IPS DF 4.7 (cell line): ENCODE results near the gene PIK3C2B.

Experiments
- DNase-seq: peaks from one replicate; pipeline ENCODE4 v3.0.0-alpha.2; 2013; ENCODE audit warnings: low spot score; ENCODE audit errors: extremely low read depth

The PIK3C2B gene

DNA sequence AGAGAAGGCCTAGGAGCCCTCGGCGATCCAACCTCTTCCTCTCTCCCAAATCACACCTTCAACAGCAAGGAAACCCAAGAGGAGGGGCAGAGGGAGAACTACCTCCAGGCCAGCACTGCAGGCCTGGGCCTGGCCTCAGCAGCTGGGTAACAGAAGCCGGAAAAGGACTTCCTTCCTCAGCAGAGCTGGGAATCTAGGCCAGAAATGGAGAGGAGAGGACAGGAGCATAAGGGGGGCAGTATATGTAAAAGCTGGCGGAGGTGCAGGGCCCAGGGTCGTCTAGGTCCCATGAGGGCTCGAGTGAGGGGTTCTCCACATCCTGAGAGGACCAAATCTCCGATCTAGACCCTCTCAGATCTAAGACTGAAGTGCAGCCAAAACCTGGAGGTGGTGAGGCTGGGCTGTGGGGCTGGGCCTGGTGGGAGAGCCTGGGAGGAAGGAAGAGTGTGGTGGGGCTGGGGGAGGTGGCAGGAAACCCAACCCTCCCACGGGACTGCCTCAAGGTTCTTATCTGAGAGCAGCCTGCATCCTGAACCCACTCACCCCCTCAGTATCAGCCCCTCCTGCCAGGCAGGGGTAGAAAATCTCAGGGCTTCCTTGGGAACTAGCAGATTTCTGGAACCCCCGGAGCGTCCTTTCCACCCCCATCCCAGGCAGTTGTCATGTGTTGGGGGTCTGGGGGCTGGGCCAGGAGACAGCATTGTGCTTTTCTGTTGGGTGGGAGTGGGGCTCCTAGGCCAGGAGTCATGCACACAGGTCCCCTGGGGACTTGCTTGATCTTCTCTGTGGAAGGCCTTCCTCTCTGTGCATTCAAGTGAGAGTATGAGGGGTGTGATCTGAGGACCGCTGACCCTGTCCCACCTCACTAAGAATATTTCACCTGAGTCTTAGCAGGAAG lies 33.0 kb downstream of the PIK3C2B start:
- no peak for DNase-seq

DNA sequence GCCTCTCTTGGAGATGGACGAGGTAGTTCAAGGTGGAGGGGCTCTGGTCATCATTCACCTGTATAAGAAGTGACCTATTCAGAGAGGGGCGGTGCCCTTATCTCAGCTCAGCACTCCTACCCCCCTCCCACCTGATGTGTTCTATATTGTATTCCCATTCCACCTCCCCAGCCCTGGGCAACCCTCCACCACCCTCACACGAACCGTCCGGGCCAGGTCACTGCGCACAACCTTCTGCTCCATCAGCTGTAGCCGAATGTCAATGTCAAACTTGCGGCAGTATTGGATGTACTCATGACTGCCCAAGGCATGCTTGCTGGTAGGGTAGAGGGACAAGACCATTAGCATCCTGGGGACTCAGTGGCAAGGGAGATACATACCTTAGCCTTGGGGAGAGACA lies 34.3 kb downstream of the PIK3C2B start:
- no peak for DNase-seq

DNA sequence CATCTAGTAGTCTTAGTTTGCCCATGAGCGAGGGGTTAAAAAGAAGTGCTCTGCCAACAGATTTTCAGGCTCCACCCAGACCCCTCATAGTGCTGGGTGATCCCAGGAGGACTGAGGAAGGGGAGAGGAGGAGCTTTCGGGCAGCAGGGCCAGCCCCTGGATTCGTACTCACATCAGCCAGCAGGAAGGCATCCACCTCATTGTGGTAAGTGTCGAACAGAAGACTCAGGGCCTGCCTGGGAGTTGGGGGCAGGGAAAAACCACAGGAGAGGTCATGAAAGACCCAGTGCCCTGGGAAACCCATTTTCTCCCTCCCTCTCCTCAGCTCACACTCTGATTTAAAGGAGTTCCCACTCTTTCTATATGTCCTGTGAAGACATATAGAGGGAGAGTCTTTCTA lies 34.9 kb downstream of the PIK3C2B start:
- no peak for DNase-seq

DNA sequence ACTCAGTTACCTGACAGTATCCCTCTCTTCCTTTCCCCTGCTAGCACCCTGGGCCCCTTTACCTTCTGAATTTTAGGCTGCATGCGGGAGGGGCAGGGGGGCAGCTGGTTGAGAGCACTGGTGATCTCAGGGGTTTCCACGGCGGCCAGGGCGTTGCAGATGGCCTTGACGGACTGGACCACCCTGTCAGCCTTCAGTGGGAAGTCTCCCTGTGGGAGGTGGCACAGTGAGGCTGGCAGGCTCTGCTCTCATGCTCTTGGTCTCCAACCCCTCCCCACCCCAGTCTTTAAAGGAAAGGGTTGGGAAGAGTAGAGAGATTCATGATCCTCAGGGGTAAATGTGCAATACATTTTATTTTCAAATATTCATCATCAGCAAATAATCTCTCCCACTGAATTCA lies 36.9 kb downstream of the PIK3C2B start:
- no peak for DNase-seq

DNA sequence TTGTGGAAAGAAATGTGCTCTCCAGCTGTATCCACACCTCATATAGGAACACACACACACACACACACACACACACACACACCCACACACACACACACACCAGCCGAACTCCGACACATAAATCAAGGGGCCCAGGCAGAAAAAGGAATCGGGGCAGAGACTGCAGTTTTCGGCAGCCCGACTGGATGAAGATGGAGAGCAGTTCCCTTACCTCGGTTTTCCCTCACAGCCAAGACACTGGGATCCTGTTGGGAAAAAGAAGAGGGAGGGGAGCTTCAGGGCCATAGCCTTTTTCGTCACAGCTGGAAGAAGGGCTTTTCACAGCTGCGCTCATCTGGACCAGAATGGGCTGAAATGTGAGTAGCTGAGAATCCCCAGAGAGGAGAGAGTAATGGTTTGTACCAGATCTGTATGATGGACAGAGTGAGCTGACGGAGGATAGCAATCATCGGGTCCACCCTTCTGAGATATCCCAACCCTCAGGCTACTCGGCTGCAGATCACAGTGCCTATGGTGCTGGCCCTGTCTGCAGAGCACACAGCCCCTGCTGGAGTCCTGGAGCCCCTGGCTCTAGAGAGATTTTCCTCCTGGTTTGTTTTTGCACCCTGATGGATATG lies 37.7 kb downstream of the PIK3C2B start:
- DNase-seq: no peak

DNA sequence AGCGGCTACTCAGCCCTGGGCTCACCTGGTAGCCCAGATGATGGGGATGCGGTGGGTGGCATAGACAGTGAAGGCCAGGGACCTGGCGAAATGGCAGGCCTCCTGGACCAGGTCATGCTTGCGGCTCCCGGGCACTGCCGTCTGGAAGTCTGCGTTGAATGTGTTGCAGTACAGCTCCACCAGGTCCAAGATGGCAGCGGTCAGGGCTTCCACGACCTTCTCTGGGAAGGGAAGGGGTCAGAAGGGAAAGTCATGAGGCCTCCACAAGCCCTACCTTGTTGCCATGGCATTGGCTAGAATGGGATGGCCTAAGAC lies 38.8 kb downstream of the PIK3C2B start:
- no peak for DNase-seq

DNA sequence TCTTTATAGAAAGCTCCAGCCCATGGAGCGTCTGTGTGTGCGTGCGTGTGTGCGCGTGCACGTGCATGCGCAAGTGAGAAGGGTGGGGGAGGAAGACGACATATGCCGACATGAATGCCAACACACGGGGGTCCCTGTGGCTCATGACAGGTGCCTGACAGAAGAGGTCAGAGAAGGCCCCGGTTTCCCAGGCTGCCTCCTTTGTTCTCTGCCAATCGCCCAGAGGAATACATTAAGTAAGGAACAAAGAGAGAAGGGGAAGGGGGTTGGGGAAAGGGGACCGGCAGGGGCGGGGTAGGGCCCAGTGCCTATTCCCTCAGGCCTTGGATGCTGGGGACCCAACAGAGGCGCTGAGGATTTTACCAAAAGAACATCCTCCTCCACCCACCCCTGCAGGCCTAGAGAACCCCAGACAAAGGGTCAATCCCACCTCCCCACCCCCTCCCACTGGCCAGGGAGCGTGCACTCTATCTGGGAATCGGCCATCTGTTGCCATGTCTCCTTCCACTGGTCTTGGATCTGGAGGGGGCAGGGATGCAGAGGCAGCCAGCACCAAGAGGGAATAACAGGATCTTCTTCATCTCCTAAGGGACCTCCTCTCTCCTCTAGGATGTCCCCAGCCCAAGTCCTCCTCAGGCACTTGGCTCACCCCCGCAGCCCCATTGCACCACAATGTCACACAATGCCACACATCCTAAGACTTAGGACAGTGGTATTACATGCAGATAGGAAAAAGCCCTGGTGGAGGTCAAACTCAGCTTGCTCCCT lies 39.4 kb downstream of the PIK3C2B start:
- DNase-seq: no peak

DNA sequence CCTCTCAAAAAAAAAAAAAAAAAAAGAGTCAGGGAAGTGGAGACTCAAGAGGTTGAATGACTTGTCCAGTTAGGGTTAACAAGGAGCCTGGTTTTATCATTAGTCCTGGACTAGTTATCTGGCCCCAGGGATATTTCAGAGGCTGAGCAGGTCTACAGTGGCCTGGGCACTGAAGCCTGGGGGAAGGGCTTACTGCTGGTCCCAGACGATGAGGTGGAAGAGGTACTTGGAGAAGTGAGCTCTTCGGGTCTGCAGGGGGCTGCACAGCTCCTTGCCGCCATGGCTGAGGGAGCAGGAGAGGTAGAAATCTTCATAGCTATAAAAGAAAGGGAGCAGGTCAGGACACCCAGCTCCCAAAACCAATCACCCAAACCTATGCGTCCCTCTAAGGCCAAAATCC lies 40.1 kb downstream of the PIK3C2B start:
- DNase-seq: no peak

DNA sequence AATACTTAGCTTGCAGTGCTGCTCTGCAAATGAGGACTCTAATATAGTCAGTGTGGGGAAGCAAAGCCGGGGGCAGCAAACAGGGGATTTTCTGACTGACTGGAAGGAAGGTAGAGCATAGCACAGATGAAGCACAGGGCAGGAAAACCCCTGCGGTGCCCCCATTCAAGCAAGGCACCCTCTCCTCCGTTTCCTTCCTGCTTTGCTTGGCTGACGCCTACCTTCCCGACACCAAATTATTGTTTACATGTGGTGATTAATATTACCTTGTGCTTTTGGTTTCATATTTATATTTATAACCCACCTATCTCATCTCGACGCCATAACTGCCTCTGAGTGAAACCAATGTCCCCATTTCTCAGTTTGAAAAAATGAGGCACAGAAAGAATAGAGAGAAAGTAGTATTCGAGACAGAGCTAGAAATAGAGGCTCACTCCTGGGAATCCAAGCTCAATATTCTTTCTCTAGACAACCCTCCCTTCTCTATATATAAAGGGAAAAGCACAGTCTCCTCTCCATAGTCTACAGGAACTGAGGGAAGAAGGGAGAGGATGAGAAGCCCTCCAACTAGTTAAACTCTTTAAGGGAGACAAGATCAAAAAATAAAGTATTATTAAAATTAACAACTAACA lies 41.3 kb downstream of the PIK3C2B start:
- DNase-seq: no peak

DNA sequence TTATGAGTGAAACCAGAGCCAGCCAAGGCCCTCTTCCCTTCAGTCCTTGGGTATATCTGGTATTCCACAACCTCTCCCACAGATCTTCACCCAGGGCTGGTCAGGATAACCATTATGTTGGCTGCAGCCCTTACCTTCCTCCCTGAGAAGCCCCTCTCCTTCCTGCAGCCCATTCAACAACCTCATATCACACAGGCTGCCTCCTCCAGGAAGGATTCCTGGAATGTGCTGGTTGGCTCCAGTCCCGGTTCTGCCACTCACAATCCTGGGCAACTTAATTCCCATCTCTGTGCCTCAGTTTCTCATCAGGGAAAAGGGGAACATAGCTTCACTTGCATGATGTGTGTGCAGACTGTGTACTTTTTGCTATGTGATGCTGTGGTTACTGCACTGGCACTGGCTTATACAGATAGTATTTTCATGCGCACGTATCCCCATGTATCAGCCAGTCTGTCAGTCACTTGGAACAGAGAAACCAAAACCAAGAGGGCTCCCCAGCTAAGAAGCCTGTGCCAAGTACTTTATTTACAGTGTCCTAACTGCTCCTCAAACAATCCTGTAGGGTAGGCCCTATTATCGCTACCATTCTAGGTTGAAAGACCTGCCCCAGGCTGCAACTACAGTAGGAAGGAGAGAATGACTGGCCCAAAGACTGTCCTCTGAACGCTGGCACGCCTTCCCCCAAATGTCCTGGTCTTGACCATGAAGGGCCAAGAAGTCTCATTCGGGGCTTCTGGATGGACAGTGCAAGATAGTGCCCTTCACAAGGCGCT lies 43.1 kb downstream of the PIK3C2B start:
- DNase-seq: no peak

DNA sequence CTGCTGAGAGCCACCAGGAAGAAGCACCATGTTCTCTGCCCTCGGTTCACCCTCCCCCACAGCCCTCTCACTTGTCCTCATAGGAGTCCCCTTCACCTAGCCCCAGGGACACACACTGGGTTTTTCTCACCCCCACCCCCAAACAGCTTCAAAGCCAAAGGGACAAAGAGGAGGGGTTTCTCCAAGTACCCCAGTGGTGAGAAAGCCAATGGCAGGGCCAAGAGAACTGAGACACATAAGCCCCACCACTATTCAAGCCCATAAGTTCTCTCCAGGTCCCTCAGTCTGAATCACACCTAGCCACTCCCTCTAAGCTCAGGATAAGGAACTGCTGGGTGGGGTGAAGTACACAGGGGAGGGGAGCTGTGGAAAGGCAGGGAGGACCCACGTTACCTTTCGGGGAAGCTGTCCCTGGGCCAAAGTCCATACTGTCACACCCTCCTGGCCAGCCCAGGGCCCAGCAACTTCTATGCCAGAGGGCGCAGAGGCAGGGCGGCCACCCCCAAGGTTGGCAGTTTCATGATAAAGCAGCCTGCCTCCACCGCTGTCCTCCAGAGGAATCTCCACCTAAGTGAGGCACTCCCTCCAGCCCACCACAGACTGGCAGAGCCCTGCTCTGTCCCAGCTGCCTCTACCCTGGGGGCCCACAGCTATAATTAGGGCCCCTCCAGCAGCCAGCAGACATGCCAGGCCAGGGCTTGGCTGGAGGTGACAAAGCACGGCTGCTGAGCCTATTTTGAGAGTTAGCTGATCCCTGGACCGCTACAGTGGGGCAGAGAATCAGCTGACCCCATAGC lies 43.9 kb downstream of the PIK3C2B start:
- no peak for DNase-seq

DNA sequence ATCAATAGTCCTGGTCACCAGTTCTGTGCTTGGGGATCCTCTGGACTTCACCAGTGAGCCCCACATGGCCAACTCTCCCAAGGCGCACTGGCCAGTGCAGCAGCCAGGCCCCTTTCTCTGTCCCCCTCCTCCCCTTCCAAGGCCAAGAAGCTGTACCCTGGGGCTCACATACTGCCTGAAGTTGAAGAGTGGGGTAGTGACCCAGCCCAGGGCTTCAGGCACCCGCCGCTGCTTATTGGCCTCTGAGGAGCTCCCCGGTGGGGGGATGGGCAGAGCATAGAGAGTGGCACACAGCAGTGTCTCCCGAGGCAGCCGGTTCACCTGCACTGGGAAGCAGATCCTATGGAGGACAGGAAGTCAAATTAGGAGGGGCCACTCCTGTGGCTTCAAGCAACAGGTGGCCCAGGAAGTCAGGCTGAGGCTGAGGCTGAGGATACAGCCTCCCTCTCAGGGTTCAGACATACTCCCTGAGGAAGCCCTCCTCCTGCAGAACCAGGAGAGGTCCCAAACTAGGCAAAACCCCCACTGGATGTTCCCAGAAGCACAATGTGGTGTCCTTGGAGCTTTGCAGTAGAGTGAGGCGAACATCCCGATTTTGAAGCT lies 44.8 kb downstream of the PIK3C2B start:
- DNase-seq: no peak

DNA sequence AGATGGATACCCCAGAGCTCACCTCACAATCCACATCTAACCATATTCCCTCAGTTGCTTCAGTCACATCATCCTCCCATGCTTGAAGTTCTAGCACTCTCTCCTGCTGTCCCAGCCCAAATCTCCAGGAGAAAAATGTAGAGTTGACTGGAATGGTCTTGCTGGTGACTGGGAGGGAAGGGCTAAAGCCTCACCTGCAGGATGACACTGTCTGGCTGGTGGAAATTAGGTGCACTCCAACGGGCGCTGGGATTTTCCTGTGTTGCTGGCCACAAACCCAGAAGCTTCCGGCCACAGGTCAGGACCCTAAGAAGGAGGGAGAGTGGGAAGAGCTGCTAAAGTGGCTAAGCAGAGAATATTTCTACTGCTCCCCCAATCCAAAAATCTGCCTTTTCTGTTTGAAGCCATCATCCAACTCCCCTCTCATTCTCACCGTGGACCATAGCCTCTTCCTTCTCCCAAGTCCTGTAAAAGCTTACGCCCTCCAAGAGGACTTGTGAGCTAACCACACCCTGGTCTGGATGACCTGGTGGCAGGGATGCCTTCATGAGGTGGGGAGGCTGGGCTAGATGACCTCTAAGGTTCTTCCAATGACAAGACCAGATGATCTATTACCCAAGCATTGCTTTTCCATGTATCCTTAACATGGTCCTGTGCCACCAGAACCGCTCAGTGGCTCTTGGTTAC lies 45.5 kb downstream of the PIK3C2B start:
- no peak for DNase-seq

DNA sequence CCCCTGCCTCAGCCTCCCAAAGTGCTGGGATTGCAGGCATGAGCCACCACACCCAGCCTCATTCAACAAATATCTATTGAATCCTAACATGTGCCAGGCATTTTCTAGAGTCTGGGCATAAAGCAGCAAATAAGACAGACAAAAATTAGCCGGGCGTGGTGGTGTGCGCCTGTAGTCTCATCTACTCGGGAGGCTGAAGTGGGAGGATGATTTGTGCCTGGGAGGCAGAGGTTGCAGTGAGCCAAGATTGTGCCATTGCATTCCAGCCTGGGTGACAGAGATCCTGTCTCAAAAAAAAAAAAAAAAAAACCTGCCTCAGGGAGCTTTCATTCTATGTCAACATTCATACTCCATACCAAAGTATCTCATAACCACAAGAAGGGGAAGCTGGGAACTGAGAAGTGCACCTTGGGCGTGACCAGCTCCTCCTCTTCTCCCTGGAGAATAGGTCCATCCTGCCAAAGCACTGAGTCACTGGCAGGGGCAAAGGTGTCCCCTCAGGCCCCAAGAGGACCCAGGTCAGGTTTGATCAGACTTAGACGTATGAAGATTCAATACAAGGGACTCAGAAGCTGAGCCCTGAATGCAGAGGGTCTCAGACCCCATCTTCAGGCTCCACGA lies 46.2 kb downstream of the PIK3C2B start:
- no peak for DNase-seq

DNA sequence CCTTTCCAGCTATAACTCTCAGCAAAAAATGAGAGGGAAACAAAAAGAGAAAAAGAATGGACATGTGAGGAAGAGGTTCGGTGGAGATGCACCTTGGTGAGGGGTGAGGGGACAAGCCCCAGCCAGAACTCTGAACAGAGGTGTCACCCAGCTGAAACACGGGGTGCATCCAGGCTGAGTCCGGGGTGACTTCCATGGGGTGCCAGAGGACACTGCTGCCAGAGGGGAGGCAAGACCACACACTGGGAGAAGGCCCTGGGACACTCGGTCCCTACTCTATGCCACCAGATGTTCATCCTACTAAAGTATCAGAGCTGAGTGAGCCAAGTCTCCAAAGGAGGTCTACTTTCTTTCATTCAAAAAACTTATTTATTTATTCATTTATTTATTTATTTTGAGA lies 46.9 kb downstream of the PIK3C2B start:
- no peak for DNase-seq

DNA sequence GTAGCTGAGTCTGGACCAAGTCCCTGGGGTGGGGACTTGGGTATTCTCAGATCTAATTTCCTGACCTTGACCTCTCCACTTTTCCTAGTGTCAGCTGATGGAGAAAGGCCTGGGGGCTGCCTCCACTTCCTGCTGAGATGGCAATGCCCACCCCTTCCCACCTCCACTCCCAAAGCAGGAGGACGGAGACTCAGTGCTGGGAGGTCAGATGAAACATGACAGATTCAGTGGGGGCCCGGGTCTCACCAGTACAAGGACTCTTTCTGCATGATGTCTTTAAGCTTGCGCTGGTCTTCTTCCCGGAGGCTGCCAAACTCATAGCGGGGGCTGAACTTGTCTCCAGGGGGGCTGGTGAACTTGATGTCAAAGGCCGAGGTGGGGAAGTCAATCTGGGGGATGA lies 47.4 kb downstream of the PIK3C2B start:
- no peak for DNase-seq

DNA sequence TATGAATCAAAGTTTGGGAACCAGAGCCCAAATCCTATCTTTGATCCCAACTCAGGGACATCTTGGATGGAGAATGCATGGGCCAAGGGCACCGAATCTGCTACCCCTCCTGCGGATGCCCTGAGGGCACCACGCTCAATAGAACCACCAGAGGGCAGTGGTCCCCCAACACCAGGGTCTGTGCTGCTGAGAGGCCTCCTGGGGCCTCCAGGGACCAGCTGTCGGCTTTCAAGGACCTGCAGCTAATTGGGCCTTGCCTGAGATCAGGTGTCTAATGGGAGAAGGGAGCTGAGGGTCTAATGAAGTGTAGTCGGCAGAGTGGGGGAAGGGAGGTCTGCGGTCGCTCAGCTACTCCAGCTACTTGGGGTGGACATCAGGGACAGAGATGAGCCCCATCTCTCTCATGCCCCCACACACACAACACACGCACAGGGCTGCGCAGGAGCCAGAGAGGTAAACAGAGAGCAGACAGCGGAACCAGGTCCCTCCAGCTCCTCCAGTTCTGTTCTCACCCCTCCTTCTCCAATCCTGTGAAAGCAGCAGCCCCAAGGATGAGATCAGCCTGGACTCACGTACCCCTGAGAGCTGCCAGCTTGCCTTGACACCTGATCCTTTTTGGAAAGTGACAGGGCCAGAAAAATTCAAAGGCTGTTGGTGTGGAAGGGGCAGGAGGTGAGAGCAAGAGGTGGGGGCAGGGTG lies 48.0 kb downstream of the PIK3C2B start:
- peak; percentile 53 for DNase-seq

DNA sequence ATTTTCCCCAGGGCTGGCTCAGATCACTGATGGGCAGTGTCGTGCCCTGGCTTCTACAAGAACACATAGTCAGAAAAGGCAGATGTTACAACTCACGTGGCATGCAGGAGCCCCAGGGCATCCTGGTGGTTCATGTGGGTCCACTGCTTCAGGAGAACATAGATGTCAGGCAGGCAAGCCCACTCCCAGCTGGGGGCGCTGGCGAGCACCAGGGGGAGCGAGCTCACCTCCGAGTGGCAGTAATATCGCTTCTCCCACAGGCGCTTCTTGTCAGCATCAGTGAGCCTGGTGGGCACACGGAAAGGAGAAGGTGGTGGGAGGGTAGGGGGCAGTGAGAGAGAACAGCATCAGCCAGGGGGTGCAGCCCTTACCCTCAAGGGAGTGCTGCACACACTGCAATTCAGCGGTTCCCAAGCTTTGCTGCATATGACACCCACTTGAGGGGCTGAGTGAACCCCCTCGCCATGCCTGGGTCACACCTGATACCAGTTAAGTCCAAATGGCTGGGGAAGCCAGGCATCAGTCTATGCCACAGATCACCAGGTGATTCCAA lies 48.7 kb downstream of the PIK3C2B start:
- no peak for DNase-seq
